Tibial artery (tissue), 4 donors: ENCODE data around the gene MINDY4.

Experiments
- DNase-seq, 2 donors: peaks; one replicate each; pipeline ENCODE4 v3.0.0-alpha.2; 2019
- H3K27ac ChIP-seq, 2 donors: fragments of 200-600 bp; sonication (generic) in 1 of 2; 1 replicate in 1 of 2; 2 replicates in 1 of 2; pipeline ENCODE4 v1.5.1; 2018 to 2019; ENCODE audit warnings: mild to moderate bottlenecking in 1 of 2
- H3K27me3 ChIP-seq, 2 donors: fragments of 200-600 bp; sonication (generic) in 1 of 2; one replicate each; pipeline versions ENCODE4 v1.5.1 to v1.6.0; 2016 to 2019
- H3K36me3 ChIP-seq, 3 donors: fragments of 200-600 bp; sonication (generic) in 2 of 3; one replicate each; pipeline ENCODE4 v1.5.1; 2016 to 2019; ENCODE audit warnings: mild to moderate bottlenecking in 2 of 3
- H3K4me1 ChIP-seq, 4 donors: fragments of 200-600 bp; sonication (generic) in 2 of 4; 1 replicate in 3 of 4; 2 replicates in 1 of 4; pipeline ENCODE4 v1.5.1; 2016 to 2019
- H3K4me3 ChIP-seq, 2 donors: fragments of 200-600 bp; sonication (generic) in 1 of 2; 1 replicate in 1 of 2; 2 replicates in 1 of 2; pipeline ENCODE4 v1.5.1; 2018 to 2019; ENCODE audit warnings: mild to moderate bottlenecking in 2 of 2
- H3K9me3 ChIP-seq, 3 donors: fragments of 200-600 bp; sonication (generic) in 1 of 3; one replicate each; pipeline ENCODE4 v1.5.1; 2016 to 2019
- intact Hi-C: fragments of 100-400 bp; cut with DNase I; formaldehyde crosslinking; loops from one replicate; pipeline ENCODE4 v1.15.0; 2023; ENCODE audit warnings: low total_unique reads
- TF ChIP-seq, protein P1 (sequence below), 2 experiments: fragments of 200-600 bp in 1 of 2; fragments of 450-650 bp in 1 of 2; IDR thresholded peaks; one replicate each; pipeline ENCODE4 v1.5.1; 2017 to 2019; ENCODE audit warnings: antibody characterized with exemption in 2 of 2, mild to moderate bottlenecking in 1 of 2, moderate library complexity in 1 of 2

Gene MINDY4

DNA sequence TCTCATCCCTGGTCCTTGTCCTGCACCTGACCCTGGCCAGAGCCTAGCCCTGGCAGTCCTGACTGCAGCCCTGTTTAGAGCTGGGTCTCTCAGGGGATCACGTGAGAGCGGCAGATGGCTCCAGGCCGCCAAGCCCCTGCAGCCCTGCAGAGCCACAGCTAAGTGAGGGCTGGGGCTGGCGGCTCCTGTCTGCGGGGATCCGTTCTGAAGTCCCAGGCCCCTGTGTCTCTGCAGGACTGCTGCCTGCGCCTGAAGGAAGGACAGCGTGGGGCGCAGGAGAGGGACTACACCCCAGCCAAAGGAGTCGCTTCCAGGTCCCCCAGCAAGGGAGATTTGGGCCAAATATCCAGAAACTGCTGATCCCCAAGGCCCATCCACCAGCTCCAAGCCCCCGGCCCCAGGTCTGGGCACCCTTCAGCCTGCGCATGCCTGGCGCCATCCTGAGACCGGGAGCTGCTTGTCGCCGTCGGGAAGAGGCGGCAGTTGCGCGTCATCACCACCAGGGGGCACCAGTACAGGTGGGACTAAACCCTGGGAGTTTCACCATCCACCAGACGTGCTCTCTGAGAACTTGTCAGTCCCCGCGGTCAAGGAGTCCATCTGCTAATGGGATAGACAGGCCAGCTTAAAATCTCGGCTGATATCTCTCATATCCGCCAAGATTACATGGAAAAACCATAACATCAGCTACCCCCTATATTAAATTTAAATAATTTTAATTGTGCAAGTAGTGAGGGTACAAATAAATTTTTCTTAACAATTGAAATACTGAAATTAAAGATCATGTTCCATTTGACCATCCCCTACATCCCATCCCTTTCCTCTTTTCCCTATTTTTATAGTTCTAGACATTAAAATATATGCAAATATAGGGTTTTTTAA, 167.5 kb downstream of the MINDY4 start:
- TF ChIP-seq, protein P1, sequence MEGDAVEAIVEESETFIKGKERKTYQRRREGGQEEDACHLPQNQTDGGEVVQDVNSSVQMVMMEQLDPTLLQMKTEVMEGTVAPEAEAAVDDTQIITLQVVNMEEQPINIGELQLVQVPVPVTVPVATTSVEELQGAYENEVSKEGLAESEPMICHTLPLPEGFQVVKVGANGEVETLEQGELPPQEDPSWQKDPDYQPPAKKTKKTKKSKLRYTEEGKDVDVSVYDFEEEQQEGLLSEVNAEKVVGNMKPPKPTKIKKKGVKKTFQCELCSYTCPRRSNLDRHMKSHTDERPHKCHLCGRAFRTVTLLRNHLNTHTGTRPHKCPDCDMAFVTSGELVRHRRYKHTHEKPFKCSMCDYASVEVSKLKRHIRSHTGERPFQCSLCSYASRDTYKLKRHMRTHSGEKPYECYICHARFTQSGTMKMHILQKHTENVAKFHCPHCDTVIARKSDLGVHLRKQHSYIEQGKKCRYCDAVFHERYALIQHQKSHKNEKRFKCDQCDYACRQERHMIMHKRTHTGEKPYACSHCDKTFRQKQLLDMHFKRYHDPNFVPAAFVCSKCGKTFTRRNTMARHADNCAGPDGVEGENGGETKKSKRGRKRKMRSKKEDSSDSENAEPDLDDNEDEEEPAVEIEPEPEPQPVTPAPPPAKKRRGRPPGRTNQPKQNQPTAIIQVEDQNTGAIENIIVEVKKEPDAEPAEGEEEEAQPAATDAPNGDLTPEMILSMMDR (IDR thresholded peaks at IDR 0.05) = peak; percentile 88 to 98
- no peaks in the 10 kb centered on the region for H3K9me3 ChIP-seq
- peak overlapping the region in 1 of 2 donors; percentile 20 for H3K4me3 ChIP-seq
- DNase-seq = peak; percentile 73 to 88
- no peaks in the 10 kb centered on the region for H3K36me3 ChIP-seq
- H3K4me1 ChIP-seq = peaks cover 0 to 8% (median 3%) of the 10 kb centered on the region in 4 donors
- no peak overlapping the region for H3K27ac ChIP-seq
- intact Hi-C loops = no loop called here
- H3K27me3 ChIP-seq = no peaks in the 10 kb centered on the region

DNA sequence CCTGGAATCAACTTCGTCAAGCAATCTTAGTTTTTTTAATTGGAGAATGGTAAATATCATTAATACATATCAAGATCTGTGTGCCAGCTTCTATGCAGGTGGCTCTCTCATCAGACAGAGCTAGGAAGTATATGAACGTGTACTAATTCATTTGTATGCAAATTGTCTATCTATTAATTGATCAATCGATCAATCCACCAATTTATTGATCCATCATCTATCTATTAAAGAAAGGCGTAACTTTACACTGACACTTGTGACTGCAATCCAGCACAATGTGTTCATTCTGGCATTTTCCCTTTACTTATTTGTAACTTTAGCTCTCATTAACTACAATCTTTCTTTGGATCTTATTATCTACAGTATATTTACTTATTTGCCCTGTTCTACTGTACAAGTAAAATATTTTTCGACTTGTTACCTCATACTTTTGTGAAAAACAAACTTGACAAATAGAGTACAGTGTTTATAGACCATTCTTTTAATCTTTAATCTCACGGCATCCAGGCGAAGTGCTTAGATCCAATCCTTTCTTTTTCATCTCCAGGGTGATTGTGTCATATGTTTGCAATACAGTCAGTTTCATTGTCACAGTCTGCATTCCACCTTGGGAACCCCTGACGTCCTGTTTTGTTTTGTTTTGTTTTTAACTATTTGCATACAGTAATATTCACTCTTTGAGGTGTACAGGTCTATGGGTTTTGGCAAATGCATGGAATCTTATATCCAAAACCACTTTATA, 170.5 kb downstream of the MINDY4 start:
- H3K9me3 ChIP-seq = peaks cover 0 to 7% (median 0%) of the 10 kb centered on the region in 3 donors
- no peaks in the 10 kb centered on the region for H3K36me3 ChIP-seq
- intact Hi-C loops = no loop called here
- peaks cover 0 to 8% (median 3%) of the 10 kb centered on the region in 4 donors for H3K4me1 ChIP-seq
- DNase-seq = no peak
- H3K27ac ChIP-seq = no peak overlapping the region
- no peak overlapping the region for H3K4me3 ChIP-seq
- H3K27me3 ChIP-seq = peaks cover 0 to 3% of the 10 kb centered on the region in 2 donors
- TF ChIP-seq, protein P1 (IDR thresholded peaks at IDR 0.05) = no peak
